GM12892 (cell line): ENCODE measurements around the gene PEX11G.

Source experiments
- POLR2A ChIP-seq: IDR thresholded peaks from 2 replicates; pipeline ENCODE4 v1.6.1; 2011; ENCODE audit warnings: low read depth, low read length, control low read depth
- POLR2AphosphoS5 ChIP-seq: IDR thresholded peaks from 2 replicates; pipeline ENCODE4 v1.6.1; 2011; ENCODE audit warnings: low read depth, low read length, control low read depth

DNA sequence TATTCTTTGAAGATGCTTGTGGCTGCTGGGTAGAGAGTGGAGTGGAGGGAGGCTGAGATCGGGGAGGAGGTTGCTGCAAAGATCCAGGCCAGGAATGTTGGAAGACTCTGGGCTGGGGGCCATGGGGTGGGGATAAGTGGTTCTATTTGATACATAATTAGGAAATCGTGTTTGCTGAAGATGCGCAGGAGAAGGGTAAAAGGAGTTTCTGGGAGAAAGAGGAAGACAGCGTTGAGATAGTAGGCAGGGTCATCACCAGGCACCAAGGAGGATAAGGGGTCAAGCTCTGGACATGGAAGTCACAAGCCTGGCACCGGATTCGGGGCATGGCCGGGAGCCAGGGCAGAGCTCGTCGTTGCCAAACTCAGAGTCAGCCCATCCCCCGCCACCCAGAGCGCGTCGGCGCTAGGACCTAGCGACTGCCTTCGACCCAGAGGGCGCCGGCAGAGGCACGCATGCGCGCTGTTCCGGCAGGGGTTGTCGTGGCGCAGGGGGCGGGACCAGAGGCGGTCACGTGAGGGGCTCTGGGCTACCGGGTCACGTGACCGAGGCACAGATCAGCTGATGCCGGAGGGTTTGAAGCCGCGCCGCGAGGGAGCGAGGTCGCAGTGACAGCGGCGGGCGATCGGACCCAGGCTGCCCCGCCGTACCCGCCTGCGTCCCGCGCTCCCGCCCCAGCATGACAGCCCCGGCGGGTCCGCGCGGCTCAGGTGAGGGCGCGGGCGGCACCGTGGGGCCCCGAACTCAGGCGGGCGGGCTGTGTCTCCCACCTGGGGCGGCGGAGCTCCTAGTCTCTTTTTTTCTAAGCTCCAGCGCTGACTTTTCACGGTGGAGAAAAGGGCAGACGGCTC lies 33.5 kb upstream of the PEX11G start, which contains the start of gene MCOLN1:
- TF ChIP-seq POLR2A (peak; percentile 52; the same call in 1 of the 2 replicates), POLR2AphosphoS5 (no peak)
